Mucosa of descending colon (tissue), 3 donors: ENCODE data around the gene GGTA1. TPM values are rescaled to one million over a fixed set of nuclear protein-coding genes. Genes with fewer than 3 reads are reported as not detected.

Experiments used
- ATAC-seq: fragments of 200-7000 bp; cut with Tn5 transposase; one replicate; pipeline ENCODE4 v1.9.1; 2020; ENCODE audit warnings: mild to moderate bottlenecking, moderate library complexity
- DNase-seq, 3 donors: peaks; one replicate each; pipeline ENCODE4 v3.0.0-alpha.2; 2020
- H3K36me3 ChIP-seq: fragments of 200-600 bp; one replicate; pipeline ENCODE4 v1.8.0; 2021; ENCODE audit warnings: low read depth, mild to moderate bottlenecking
- H3K4me1 ChIP-seq: fragments of 200-600 bp; one replicate; pipeline ENCODE4 v1.8.0; 2021; ENCODE audit warnings: low read depth, mild to moderate bottlenecking
- H3K4me3 ChIP-seq: fragments of 200-600 bp; one replicate; pipeline ENCODE4 v1.8.0; 2021; ENCODE audit warnings: mild to moderate bottlenecking
- H3K9me3 ChIP-seq: fragments of 200-600 bp; one replicate; pipeline ENCODE4 v1.8.0; 2021; ENCODE audit warnings: mild to moderate bottlenecking
- CTCF ChIP-seq: fragments of 200-600 bp; IDR thresholded peaks from one replicate; pipeline ENCODE4 v1.8.0; 2022; ENCODE audit warnings: antibody characterized with exemption, mild to moderate bottlenecking
- intact Hi-C, 2 donors: fragments of 100-400 bp; cut with DNase I in 1 of 2; cut with micrococcal nuclease in 1 of 2; formaldehyde crosslinking; loops; one replicate each; pipeline versions ENCODE4 v1.11.0 to v1.11.1; 2022; cut with DNase I, micrococcal nuclease
- total RNA-seq, 3 donors: library from RNA; stranded (reverse); fragmentation: NEBNext Ultra II Directional in 2 of 3; extraction: Animal tissue kit (Norgen Biotek cat#: 25700) in 2 of 3; gene quantifications; one replicate each; pipeline versions ENCODE4 v1.2.1 to v1.2.4, GENCODE V29; 2021 to 2023
- donor health status: DM: no; HTN: no; CAD: no; lungs with moderate emphysema.
- donor health status: DM: no; HTN: no; CAD: no.
- donor health status: DM: no; HTN: yes; CAD: no.

The GGTA1 gene
- total RNA-seq, 3 donors from 2014 or later, result 1.7 to 6.5 (median 3.2) TPM

GRCh38 chr9:121498487-121499176 lies 1.0 kb downstream of the GGTA1 start:
- Histone ChIP-seq H3K4me1 (peaks cover 26% of the 10 kb centered on the region), H3K4me3 (no peak overlapping the region), H3K9me3 (no peaks in the 10 kb centered on the region), H3K36me3 (no peaks in the 10 kb centered on the region)
- ATAC-seq (peak; percentile 42), DNase-seq (peak in 2 of 3 donors; percentile 15 to 30)
- intact Hi-C loops, result no loop called here
- TF ChIP-seq CTCF, result no peak

GRCh38 chr9:121498150-121498486 lies 1.5 kb downstream of the GGTA1 start:
- peak; percentile 85 for ATAC-seq
- intact Hi-C loops, result no loop called here
- H3K4me3 ChIP-seq, result no peak overlapping the region
- H3K9me3 ChIP-seq, result no peaks in the 10 kb centered on the region
- DNase-seq, result peak in 1 of 3 donors; percentile 73
- peak; percentile 42 for TF ChIP-seq CTCF
- H3K36me3 ChIP-seq, result no peaks in the 10 kb centered on the region
- H3K4me1 ChIP-seq, result peaks cover 26% of the 10 kb centered on the region

- Histone ChIP-seq H3K4me3 (no peak overlapping the region), H3K9me3 (no peaks in the 10 kb centered on the region), H3K36me3 (no peaks in the 10 kb centered on the region), H3K4me1 (peaks cover 26% of the 10 kb centered on the region)
- TF ChIP-seq CTCF, result no peak
- intact Hi-C loops, result no loop called here
- DNase-seq (no peak), ATAC-seq (no peak)
Measured at GRCh38 chr9:121495976-121496375, 3.7 kb downstream of the GGTA1 start.

GRCh38 chr9:121494192-121494591 lies 5.5 kb downstream of the GGTA1 start:
- Histone ChIP-seq H3K4me3 (no peak overlapping the region), H3K9me3 (no peaks in the 10 kb centered on the region), H3K4me1 (peaks cover 13% of the 10 kb centered on the region), H3K36me3 (no peaks in the 10 kb centered on the region)
- peak in 1 of 3 donors; percentile 19 for DNase-seq
- no peak for TF ChIP-seq CTCF
- intact Hi-C loops, result no loop called here
- no peak for ATAC-seq

- intact Hi-C loops, result no loop called here
- Histone ChIP-seq H3K36me3 (no peaks in the 10 kb centered on the region), H3K4me1 (no peaks in the 10 kb centered on the region), H3K4me3 (no peak overlapping the region), H3K9me3 (no peaks in the 10 kb centered on the region)
- no peak for TF ChIP-seq CTCF
- ATAC-seq (no peak), DNase-seq (no peak)
Measured at GRCh38 chr9:121491111-121491510, 8.5 kb downstream of the GGTA1 start.

GRCh38 chr9:121489344-121489743 lies 10.3 kb downstream of the GGTA1 start:
- no peak overlapping the region for H3K4me3 ChIP-seq
- H3K4me1 ChIP-seq, result no peaks in the 10 kb centered on the region
- no peaks in the 10 kb centered on the region for H3K36me3 ChIP-seq
- no peak for DNase-seq
- ATAC-seq, result no peak
- no peaks in the 10 kb centered on the region for H3K9me3 ChIP-seq
- intact Hi-C loops, result no loop called here
- TF ChIP-seq CTCF, result no peak
